ENCODE data around the gene IQCE.

GRCh38 chr7:2575046-2575732 is 16.4 kb downstream of the IQCE start:
- TF ChIP-seq CTCF (IDR thresholded peaks at IDR 0.05), result no peak
- no peak for TF ChIP-seq POLR2A (IDR thresholded peaks at IDR 0.05)
